ENCODE measurements around the gene NAP1L4. TPM values are rescaled to one million over a fixed set of nuclear protein-coding genes. Genes with fewer than 3 reads are reported as not detected.

The NAP1L4 gene
- total and polyA plus RNA-seq, 2 of the 4 experiments (the other 2 are of a cell fraction) = 71.5 to 80.7 TPM

DNA sequence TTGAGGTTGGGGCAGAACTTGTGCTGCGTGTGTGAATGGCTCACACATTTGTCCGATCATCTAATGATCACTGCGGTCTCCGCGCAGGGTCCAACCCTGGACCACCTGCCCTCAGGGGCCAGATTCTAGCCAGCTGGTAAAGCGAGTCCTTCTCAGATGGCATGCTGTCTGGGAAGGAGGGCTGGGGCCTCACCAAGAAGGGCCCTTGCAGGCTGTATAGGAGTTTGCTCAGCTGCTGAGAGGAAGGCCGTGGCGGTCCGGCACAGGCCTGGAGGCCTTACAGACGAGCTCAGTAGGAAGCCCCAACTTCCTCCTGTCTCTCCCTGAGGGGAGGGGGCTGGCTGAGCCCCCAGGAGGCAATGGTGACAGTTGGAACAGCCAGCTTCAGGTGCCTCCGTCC lies 76.7 kb downstream of the NAP1L4 start:
- Histone ChIP-seq H3K4me1 (ENCODE audit: control insufficient read depth, insufficient read depth, low read length) (peaks cover 16% of the 10 kb centered on the region), H3K27me3 (ENCODE audit: control insufficient read depth, insufficient read depth, low read length) (no peaks in the 10 kb centered on the region), H2BK5ac (ENCODE audit: low read depth, low read length, poor library complexity, severe bottlenecking) (no peak overlapping the region), H2BK120ac (ENCODE audit: low read depth, low read length) (no peak overlapping the region), H3K9me3 (ENCODE audit: control insufficient read depth, insufficient read depth, low read length) (no peaks in the 10 kb centered on the region), H3K9ac (ENCODE audit: low read depth, low read length) (no peak overlapping the region), H3K4ac (ENCODE audit: low read depth, low read length) (no peak overlapping the region), H3K4me2 (ENCODE audit: low read depth, low read length) (no peak overlapping the region), H2BK20ac (ENCODE audit: low read depth, low read length) (no peak overlapping the region), H2AFZ (replicated peaks; ENCODE audit: low read length, poor library complexity) (no peak overlapping the region), H3K18ac (ENCODE audit: low read depth, low read length) (no peak overlapping the region), H4K5ac (ENCODE audit: low read depth, low read length) (no peak overlapping the region), H2AK5ac (ENCODE audit: low read depth, low read length) (no peak overlapping the region), H3K9me1 (ENCODE audit: insufficient read depth, low read length) (peaks cover 11% of the 10 kb centered on the region), H3K23ac (ENCODE audit: low read depth, low read length) (no peak overlapping the region), H4K91ac (ENCODE audit: insufficient read depth, low read depth, low read length) (no peak overlapping the region), H3K14ac (replicated peaks; ENCODE audit: low read depth, low read length) (no peak overlapping the region), H3K56ac (ENCODE audit: extremely low read depth, insufficient read depth, low read length) (no peak overlapping the region), H4K8ac (ENCODE audit: low read depth in 2 of 2, low read length in 2 of 2) (no peak overlapping the region), H2AK9ac (replicated peaks; ENCODE audit: low read depth, low read length, poor library complexity) (no peak overlapping the region), H3K4me3 (ENCODE audit: insufficient read depth, low read depth, low read length) (no peak overlapping the region), H2BK15ac (ENCODE audit: low read depth, low read length) (no peak overlapping the region), H3K79me1 (ENCODE audit: low read depth in 1 of 2, low read length in 2 of 2) (peaks cover 0 to 7% of the 10 kb centered on the region in 2 experiments; a peak in 1 of 4 replicates), H3K36me3 (ENCODE audit: control insufficient read depth, insufficient read depth, low read length) (no peaks in the 10 kb centered on the region), H4K20me1 (ENCODE audit: insufficient read depth, low read length) (no peaks in the 10 kb centered on the region), H3K27ac (ENCODE audit: insufficient read depth, low read length) (no peak overlapping the region)
- CTCF ChIA-PET = no interaction called here
- BruUV-seq (replicated peaks) = no TSS peak
- dilution Hi-C loops (cut with HindIII; ENCODE audit: low sequenced_read_pairs, unreplicated experiment) (no loop called here), in situ Hi-C loops (cut with MboI; ENCODE audit: low sequenced_read_pairs) (no loop called here), intact Hi-C loops (cut with micrococcal nuclease) (no loop called here)
- TF ChIP-seq, protein P1, sequence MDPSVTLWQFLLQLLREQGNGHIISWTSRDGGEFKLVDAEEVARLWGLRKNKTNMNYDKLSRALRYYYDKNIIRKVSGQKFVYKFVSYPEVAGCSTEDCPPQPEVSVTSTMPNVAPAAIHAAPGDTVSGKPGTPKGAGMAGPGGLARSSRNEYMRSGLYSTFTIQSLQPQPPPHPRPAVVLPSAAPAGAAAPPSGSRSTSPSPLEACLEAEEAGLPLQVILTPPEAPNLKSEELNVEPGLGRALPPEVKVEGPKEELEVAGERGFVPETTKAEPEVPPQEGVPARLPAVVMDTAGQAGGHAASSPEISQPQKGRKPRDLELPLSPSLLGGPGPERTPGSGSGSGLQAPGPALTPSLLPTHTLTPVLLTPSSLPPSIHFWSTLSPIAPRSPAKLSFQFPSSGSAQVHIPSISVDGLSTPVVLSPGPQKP (IDR thresholded peaks at IDR 0.05; ENCODE audit: borderline replicate concordance, low read depth, low read length) = no peak
- no peak for TF ChIP-seq RFX5 (IDR thresholded peaks at IDR 0.05; ENCODE audit: low read depth, low read length)
- no peak for TF ChIP-seq USF2 (IDR thresholded peaks at IDR 0.05; ENCODE audit: low read depth, low read length)
- TF ChIP-seq FOS (IDR thresholded peaks at IDR 0.05; ENCODE audit: low read depth, low read length) = no peak
- POLR2A ChIA-PET (ENCODE audit: unreplicated experiment) = no interaction called here
- DNase-seq = no peak
- no peak for ATAC-seq (ENCODE audit: low read depth)
- WGBS, 2 experiments (ENCODE audit: extremely low coverage in 2 of 2, insufficient read length in 1 of 2) = 84% methylated on average over 7 of the region's 11 CpGs; no CpG with 5 or more reads in 1 of the 2 experiments

Data from IMR-90 (cell line).